Bronchial epithelial cell (primary cell): Measurements from ENCODE around the gene TSPEAR. TPM values are rescaled to one million over a fixed set of nuclear protein-coding genes. Genes with fewer than 3 reads are reported as not detected.

Experiments
- DNase-seq: peaks from one replicate; pipeline ENCODE4 v3.0.0-alpha.2; 2010; ENCODE audit warnings: low read depth
- FAIRE-seq: peaks from 2 replicates; lab custom pipeline; 2011; peaks lifted over from hg19 to GRCh38; lab: Jason Lieb, UNC
- H3K27me3 ChIP-seq: 2 replicates; pipeline ENCODE4 v1.5.1; 2011; ENCODE audit warnings: low read length; ENCODE audit not compliant: control insufficient read depth, insufficient read depth
- H3K36me3 ChIP-seq: 2 replicates; pipeline ENCODE4 v1.5.1; 2011; ENCODE audit warnings: low read length; ENCODE audit not compliant: control insufficient read depth, insufficient read depth
- H3K4me3 ChIP-seq: 2 replicates; pipeline ENCODE4 v1.5.1; 2011; ENCODE audit warnings: mild to moderate bottlenecking, low read depth, low read length, control low read depth
- CTCF ChIP-seq: IDR thresholded peaks from 2 replicates; pipeline ENCODE4 v1.5.1; 2011; ENCODE audit warnings: mild to moderate bottlenecking, moderate library complexity, low read length, control low read depth, inconsistent platforms; ENCODE audit not compliant: insufficient read depth, severe bottlenecking
- total RNA-seq: library from RNA; depleted of rRNA; stranded (reverse); fragments of >200 nt; gene quantifications from 2 replicates; pipeline ENCODE4 v1.2.1, GENCODE V29; 2014

TSPEAR gene
- total RNA-seq, 1 donor from 2014 or later: not detected

- Histone ChIP-seq H3K36me3 (no peaks in the 10 kb centered on the region), H3K27me3 (peaks cover 2% of the 10 kb centered on the region), H3K4me3 (no peak overlapping the region)
- no peak for DNase-seq
- TF ChIP-seq CTCF: no peak
- no peak for FAIRE-seq
These were observed 38.6 kb upstream of the TSPEAR start for GRCh38 chr21:44749759-44750674.

GRCh38 chr21:44749116-44749758 lies 37.9 kb upstream of the TSPEAR start:
- Histone ChIP-seq H3K36me3 (no peaks in the 10 kb centered on the region), H3K4me3 (no peak overlapping the region), H3K27me3 (peaks cover 2% of the 10 kb centered on the region)
- DNase-seq: no peak
- TF ChIP-seq CTCF: no peak
- no peak for FAIRE-seq

GRCh38 chr21:44748621-44749020 lies 37.2 kb upstream of the TSPEAR start:
- DNase-seq (no peak), FAIRE-seq (no peak)
- H3K36me3 ChIP-seq: no peaks in the 10 kb centered on the region
- TF ChIP-seq CTCF: no peak
- peaks cover 2% of the 10 kb centered on the region for H3K27me3 ChIP-seq
- no peak overlapping the region for H3K4me3 ChIP-seq

GRCh38 chr21:44742418-44743153 lies 31.2 kb upstream of the TSPEAR start:
- FAIRE-seq: no peak
- Histone ChIP-seq H3K27me3 (no peaks in the 10 kb centered on the region), H3K4me3 (no peak overlapping the region), H3K36me3 (no peaks in the 10 kb centered on the region)
- peak; percentile 13 for TF ChIP-seq CTCF
- peak; percentile 18 for DNase-seq

GRCh38 chr21:44741921-44742320 lies 30.5 kb upstream of the TSPEAR start:
- FAIRE-seq: no peak
- Histone ChIP-seq H3K27me3 (no peaks in the 10 kb centered on the region), H3K4me3 (no peak overlapping the region), H3K36me3 (no peaks in the 10 kb centered on the region)
- DNase-seq: no peak
- no peak for TF ChIP-seq CTCF
